GM21717 (cell line): Measurements from ENCODE around the gene TFB1M.

Source experiments
- ATAC-seq: cut with Tn5 transposase; IDR thresholded peaks from one replicate; pipeline ENCODE4 v1.9.1; 2021; ENCODE audit warnings: mild to moderate bottlenecking, moderate library complexity; ENCODE audit not compliant: unreplicated experiment

Gene TFB1M

DNA sequence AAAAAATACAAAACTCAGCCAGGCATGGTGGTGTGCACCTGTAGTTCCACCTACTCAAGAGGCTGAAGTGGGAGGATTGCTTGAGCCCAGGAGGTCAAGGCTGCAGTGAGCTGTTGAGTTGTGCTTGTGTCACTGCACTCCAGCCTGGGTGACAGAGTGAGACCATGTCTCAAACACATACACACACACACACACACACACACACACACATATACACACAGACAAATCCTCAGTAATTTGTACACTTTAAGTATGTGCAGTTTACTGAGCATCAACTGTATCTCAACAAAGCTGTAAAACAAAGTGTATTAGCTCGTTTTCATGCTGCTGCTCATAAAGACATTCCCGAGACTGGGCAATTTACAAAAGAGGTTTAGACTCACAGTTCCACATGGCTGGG is 7.3 kb downstream of the TFB1M start:
- no peak for ATAC-seq

DNA sequence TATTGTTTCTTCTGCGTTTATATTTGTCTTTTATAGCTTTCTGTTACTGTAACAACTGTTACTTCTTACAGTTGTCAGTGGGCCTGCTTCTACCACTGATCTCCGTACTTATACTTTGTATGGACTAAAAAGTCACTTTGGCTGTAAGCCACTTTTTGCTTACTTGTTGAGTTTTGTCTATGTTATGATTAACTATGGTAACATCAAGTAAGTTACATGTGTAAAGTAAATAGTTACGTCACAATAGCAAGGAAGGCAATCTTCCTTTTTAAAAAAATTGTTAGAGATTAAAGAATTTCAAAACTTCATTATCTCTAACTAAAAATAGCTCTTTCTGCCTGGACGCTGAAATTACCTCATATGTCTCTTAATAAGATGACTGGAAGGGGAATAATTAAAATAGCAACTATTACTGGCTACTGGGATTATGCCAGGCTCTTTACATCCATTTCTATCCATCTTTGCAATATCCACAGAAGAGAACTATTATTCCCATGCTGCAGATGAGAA is 10.9 kb downstream of the TFB1M start:
- ATAC-seq: no peak

DNA sequence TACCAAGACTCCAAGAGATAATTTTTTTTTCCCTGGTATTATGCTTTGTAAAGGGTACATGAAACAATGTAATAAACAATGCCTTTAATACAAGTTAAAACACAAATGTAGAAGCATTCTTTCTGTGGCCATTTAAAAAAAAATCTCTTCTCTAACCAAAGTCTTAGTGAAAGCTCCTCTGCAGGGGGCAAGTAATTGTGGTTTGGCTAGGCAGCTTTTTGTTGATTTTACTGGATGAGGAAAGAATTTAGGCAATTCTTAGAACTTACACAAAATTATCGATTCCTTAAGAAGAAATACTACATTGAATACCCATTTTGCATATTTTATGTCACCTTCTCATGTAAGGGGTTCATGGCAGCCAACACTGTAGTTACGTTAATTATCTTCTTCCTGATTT is 12.4 kb downstream of the TFB1M start:
- no peak for ATAC-seq

DNA sequence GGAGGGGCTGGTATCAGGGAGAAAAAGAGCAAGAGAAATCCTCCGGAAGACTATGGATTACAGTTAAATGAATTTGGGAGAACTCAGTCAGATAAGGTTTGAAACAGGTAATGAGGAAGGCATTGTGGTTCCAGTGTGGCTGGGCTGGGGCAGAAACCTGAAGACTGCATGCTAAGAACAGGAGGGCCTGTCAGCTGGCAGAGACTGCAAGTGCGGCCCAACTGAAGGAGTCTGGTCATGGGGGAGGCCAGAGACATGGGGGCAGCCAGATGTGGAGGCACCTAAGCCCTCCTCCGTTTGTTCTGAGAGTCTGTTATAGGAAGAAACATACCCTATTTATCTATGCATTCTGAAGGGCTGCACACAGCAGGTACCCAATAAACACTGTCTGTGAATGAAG is 16.6 kb downstream of the TFB1M start:
- ATAC-seq: no peak

DNA sequence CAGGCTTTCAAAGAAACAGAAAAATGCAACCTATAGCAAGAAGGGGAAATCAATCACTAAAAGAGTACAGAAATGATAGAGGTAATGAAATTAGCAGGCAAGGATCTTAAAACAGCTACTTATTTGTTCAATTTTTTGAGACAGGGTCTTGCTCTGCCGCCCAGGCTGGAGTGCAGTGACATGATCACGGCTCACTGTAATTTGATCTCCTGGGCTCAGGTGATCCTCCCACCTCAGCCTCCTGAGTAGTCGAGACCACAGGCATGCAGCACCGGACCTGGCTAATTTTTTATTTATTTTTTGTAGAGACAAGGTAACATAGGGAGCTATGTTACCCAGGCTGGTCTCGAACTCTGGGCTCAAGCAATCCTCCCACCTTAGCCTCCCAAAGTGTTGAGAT is 21.6 kb downstream of the TFB1M start:
- no peak for ATAC-seq

DNA sequence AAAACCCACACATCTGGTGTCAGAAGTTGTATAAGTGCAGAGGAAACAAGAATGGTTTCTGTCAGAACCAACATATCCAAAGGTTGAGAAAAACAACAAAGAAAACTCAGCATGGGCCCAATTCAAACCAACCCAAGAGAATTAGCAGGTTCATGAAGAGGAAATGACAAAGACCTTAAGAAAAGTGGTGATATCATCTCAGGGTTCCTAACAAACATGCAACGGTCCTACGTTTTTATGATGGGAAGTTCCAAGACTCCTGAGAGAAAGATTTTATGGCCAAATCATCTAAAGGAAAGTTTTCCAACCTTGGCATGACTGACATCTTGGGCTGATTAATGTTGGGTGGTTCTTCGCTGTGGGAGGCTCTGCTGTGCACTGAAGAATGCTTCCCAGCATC is 23.0 kb downstream of the TFB1M start:
- ATAC-seq: no peak

DNA sequence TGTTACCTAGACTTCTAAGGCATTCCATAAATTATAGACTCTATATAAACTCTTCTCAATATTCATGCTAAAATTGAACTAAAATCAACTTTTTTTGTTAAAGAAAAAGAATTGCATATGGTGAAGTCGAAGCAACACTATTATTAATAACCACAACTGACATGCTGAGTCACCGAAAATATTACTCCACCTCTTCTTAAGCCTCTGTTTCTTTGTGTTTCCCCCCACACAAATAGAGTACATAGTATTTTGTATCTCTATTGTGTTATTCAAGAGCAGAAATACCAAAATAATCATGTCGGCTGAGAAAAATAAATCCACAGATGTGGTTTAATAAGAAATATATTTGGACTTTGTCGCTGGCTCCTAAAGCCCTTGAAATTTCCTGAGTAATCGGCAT is 23.8 kb downstream of the TFB1M start:
- ATAC-seq: no peak

DNA sequence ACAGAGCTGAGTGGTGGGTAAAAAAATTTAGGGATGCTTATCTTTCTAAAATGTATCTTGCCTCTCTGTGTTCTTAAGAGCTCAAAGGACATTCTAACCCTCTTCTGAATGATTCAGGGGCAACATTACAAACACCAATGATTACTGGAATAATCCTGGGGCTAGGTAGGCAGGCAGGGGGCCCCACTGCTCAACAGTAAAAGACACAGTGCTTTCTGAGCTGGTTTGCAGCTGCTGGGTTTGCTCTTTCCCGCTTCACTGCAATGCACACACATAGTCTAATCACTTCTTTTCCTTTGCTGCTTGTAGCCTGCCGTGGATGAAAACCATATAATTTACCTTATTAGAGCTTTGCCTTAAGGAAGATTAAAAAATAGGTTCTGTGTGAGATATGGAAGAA is 26.5 kb downstream of the TFB1M start:
- ATAC-seq: no peak

DNA sequence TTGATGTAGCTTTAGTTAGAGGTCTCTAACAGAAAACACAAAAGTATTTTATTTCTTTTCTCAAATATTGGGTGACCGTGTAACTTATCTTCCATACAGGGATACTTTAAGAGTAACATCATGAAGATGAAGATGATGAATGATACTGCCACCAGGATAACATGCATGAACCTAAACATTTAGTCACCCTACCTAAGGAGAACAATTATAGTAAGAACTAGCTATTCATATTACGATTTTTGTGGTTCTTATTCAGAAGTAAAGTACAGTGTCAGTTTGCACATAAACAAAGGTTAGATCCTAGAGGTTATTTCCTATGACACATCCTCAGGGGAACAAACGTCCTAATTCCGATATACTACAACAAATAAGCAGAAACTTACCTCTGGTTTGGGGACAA is 29.5 kb downstream of the TFB1M start:
- no peak for ATAC-seq

DNA sequence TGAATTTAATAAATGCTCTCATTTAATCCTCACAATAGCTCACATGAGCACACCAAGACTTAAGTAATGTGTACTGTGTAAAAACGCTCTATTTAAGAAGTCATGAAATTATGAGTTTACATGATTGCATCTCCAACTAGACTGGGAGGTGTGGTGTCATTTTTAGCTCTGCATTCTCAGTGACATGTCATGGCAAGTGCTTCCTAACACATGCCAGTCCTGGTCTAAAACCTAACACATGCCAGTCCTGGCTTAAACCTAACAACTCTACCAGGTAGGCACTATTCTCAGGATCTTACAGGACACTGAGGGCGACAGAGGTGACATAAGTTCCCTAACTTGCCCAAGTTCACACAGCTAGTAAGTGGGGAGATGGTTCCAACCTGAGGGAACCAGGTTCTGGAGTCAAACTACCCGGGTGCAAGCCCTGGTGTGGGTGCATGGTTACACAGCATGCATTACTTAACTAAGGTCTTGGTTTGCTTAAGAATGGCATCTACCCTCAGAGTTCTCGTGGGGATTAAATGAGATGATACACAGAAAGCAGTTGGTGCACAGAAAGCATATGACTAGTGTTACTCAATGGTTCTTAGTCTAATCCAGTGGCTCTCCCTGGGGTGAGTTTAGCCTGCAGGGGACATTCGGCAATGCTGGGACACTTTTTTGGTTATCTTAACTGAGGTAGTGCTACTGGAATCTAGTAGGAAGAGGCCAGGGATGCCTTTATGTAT is 35.8 kb downstream of the TFB1M start:
- no peak for ATAC-seq

DNA sequence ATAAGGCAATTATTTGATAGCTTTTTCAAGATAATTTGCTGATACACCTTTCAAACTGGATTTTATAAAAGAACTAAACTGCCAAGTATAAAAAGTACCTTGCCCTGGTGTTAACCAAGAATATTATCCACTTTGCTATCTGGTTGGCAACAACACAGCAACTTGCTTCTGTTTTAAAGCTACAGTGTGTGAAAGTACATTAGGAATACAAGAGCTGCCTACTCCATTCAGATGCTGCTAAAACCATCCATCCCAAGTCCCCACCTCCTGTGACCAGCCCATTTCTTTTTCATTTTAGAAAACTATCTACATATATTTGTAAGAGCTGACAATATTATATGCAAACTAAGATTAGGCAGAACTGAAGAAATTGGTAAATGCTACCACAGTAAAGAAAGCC is 37.6 kb downstream of the TFB1M start:
- ATAC-seq: no peak

DNA sequence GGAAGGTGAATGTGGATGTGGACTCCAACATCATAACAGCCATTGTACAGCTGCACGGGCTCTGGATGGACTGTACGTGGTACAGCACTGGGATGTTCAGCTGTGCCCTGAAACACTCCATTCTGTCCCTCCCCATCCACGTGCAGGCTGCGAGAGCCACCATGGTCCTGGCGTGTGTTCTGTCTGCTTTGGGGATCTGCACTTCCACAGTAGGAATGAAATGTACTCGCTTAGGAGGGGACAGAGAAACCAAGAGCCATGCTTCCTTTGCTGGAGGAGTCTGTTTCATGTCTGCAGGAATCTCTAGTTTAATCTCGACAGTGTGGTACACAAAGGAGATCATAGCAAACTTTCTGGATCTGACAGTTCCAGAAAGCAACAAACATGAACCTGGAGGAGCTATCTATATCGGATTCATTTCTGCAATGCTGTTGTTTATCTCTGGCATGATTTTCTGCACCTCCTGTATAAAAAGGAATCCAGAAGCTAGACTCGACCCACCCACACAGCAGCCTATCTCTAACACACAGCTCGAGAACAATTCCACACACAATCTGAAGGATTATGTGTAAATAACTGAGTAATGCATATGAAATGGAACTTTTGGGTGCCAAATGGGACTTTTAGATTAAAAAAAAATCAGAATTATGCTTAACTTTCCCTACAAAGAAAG is 38.3 kb downstream of the TFB1M start:
- ATAC-seq: no peak

DNA sequence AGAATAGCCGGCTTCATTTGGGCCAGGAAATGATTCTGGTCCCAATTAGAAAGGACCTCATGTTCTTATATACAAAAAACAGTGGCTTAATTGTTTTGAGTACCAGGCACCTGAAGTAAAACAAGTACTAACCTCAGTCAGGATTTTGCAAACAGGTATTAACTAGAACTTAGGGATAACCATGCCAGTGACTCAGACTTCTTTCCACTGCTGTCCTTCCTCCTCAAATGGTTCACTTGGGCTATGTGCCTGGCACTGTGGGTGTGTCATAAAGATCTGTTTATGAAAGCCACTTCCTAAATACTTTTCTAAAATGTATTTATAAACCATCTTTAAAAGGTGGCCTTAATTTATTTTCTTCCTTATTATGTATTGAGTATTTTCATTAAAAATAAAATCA is 39.8 kb downstream of the TFB1M start:
- no peak for ATAC-seq

DNA sequence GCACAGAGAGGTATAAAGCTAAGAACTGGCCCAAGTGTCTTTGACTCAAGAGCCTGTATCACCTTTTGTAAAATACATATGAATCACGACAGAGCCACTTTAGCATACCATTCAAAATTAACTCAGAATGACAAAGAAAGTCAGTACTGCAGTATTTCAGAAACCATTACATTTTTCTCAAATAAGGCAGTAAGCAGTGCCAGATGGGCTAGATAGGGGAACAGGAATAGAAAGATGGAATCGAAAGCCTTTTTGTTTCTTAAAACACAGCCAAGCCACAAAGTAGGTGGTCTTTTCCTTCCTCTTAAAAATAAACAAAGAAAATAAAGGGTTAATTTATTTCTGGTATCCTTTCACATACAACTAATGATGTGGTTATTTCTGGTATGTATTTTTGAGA is 40.2 kb downstream of the TFB1M start:
- no peak for ATAC-seq

DNA sequence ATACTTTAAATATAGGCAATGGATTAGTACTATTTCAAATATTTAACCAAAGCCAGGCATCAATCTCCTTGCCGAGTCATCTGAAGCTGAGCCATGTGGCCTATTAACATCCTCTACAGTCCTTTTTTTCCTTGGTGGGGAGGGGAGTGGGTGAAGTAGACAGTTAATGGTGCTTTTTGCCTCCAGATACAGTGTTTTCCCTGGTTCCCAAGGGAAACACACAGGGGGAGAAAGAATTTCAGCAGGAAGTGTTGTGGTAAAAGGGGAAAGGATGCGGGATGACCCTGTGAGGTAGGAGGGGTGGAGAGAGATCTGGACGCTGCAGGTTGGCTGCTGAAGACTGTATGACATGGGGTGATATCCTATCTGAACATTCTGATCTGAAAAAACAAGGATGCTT is 40.9 kb downstream of the TFB1M start:
- no peak for ATAC-seq

DNA sequence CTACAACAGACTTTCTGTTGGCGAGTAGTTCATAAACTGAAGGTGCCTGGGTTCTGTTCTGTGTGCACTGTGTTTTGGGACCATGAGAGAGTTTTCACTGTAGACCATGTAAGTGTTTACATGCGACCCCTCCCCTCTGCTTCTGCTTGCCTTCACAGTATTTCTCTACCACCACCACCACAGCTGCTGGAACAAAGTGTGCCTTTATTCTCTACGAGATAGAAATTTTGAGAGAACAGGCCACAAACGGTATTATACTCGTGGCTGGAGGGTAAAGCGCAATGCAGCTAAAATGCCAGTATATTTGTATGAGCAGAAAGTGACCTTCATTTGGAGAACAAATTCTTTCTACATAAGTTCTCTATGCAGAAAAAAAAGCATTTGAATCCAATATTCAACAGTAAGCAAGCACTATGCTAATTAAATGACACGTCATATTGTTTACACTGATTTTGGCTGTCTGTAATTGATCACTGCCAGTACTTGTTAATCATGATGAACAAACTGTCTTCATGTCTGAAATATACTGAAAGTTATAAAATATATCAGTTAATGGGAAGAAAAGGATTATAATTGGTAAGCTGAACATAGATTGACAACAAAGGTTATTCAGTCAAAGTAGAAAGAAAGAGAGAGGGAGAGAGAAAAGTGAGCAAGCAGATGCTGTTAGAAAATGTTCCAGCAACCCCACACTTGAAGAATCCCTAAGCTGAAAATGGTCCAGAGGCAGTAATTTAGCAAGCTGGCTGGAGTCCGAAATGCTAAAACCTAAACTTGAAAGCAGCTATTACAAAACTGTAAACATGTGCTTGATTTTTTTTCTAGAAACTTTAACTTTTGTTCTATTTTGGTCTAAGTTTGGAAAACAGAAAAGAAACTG is 41.7 kb downstream of the TFB1M start:
- ATAC-seq: no peak

DNA sequence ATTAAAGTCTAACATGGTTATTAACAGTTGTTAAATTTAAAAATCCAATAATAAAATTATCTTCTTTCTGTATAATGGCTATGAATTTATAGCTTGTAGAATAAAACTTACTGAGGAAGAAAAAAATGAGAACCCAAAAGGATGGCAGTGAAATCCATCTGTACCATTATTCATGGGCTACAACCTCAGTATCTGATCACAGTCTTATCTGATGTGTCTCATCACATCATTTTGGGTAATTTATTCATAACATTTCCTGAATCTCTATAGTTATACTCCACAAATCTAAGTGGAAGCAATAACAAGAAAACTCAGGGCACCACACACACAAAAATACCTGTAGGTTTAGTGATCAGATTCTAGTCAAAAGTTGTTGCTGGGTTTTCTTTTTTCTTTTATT is 43.1 kb downstream of the TFB1M start:
- ATAC-seq: no peak

DNA sequence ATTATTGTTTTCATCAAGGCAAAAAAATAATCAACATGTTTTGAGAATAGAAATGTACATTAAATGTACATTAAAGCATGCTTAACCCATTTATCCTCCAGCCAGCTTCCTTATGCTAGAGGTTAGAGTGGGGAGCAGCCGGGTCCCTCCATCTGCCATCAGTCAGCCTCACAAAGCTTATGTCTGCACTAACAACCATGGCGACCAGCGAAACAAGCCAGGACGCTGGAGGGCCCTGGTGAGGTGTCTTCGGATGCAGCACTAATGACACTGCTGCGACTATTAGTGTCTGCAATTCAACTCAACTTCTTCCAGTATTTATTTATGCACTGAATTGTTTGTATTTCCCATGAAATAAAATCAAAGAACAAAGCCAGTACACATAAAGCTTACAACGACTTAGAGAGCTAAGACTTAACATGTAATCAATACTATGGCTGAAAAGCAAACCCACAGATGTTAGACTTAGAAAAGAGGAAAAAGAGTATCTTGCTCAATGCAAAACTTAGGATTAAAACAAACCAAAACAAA is 43.7 kb downstream of the TFB1M start:
- no peak for ATAC-seq

DNA sequence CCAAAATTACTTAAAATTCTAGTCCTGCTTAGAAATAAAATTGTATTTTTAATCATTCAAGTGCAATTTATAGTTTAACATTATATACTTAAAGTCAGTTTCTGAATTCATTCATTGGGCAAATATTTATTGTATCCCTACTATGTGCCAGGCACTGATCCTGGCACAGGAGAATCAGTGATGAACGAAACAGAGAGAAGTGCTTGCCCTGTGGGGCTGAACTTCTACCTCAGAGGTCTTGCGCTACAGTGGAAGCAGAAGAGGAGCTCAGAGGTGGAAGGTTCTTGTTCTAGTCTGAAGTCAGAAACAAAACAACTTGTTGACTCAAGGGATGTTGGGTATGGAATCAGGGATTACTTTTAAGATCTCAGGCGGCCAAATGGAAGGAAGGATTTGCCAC is 44.5 kb downstream of the TFB1M start:
- no peak for ATAC-seq

DNA sequence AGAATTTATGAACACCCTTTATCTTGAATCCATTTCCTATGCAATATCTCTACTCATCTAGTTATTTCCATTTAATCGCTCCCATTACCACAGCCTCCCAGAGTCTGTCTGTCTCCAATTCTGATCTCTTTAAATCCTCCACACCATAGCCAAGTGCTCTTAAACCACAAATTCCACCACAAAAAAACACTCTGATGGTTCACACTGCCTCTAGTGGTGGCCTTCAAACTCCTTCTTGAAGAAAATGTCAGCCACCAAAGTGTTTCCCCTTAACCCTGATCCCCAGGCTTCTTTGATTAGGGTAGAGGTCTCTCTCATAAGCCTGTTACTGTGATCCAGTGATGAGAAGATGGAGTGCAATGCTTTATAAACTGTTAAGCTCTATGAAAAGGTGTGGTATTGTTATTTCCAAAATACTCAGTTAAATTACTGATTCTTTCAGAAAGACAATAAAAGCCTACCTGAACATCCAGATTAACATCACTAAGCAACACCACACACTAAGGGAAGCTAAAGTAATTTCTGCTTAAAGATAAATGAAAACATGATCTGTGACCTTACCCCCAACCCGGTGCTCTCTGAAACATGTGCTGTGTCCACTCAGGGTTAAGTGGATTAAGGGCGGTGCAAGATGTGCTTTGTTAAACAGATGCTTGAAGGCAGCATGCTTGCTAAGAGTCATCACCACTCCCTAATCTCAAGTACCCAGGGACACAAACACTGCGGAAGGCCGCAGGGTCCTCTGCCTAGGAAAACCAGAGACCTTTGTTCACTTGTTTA is 46.0 kb downstream of the TFB1M start:
- ATAC-seq: peak; percentile 63

DNA sequence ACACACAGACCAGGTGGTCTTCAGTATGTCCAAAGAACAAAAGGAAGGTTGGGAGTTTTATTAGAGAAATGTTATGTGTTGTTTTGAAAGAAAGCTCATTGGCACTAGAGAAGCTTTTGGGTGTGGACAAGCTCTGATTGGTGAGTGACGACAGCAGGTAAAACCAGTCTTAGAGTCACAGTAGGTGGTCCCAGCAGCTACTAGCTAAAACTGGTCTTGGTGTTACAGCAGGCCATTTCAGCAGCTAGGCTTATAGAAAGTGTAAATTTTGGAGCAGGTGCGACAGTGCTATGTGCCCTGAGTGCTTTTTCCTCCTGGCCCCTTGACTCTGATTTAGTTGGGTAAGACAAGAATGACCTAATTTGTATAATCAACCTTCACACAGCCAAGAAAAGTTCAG is 46.9 kb downstream of the TFB1M start:
- no peak for ATAC-seq
